ENCODE results near the gene WDFY1. TPM values are rescaled to one million over a fixed set of nuclear protein-coding genes. Genes with fewer than 3 reads are reported as not detected.
"Not testable (repeated sequence)": the region's sequence is repeated elsewhere in the genome, so short reads cannot be mapped to it uniquely, and the experiment has no call there.

WDFY1 gene
- total RNA-seq, 1 donor from 2014 or later: 45.5 TPM

GRCh38 chr2:223884399-223884798 lies 60.7 kb downstream of the WDFY1 start:
- no peaks in the 10 kb centered on the region for H3K4me1 ChIP-seq
- no peak for ATAC-seq
- TF ChIP-seq CTCF (IDR thresholded peaks at IDR 0.05): no peak
- no peaks in the 10 kb centered on the region for H3K9me3 ChIP-seq
- no peaks in the 10 kb centered on the region for H3K27me3 ChIP-seq (ENCODE audit: low read depth)
- intact Hi-C loops (cut with DNase I): no loop called here
- peaks cover 89% of the 10 kb centered on the region for H3K36me3 ChIP-seq
- no peak overlapping the region for H3K27ac ChIP-seq
- H3K4me3 ChIP-seq: no peak overlapping the region
- DNase-seq: no peak

- Histone ChIP-seq H3K27me3 (ENCODE audit: low read depth) (no peaks in the 10 kb centered on the region), H3K9me3 (no peaks in the 10 kb centered on the region), H3K4me1 (no peaks in the 10 kb centered on the region), H3K36me3 (peaks cover 94% of the 10 kb centered on the region), H3K4me3 (no peak overlapping the region), H3K27ac (no peak overlapping the region)
- DNase-seq (no peak), ATAC-seq (no peak)
- intact Hi-C loops (cut with DNase I): no loop called here
- TF ChIP-seq CTCF (IDR thresholded peaks at IDR 0.05): no peak
These were observed 62.4 kb downstream of the WDFY1 start for GRCh38 chr2:223882715-223883114.

- no peaks in the 10 kb centered on the region for H3K27me3 ChIP-seq (ENCODE audit: low read depth)
- no peaks in the 10 kb centered on the region for H3K9me3 ChIP-seq
- H3K27ac ChIP-seq: no peak overlapping the region
- no peak for DNase-seq
- no peak for TF ChIP-seq CTCF (IDR thresholded peaks at IDR 0.05)
- intact Hi-C loops (cut with DNase I): no loop called here
- ATAC-seq: no peak
- no peak overlapping the region for H3K4me3 ChIP-seq
- H3K4me1 ChIP-seq: no peaks in the 10 kb centered on the region
- H3K36me3 ChIP-seq: peaks cover 100% of the 10 kb centered on the region
These were observed 64.3 kb downstream of the WDFY1 start for GRCh38 chr2:223880796-223881195.

- DNase-seq (no peak), ATAC-seq (no peak)
- no peaks in the 10 kb centered on the region for H3K4me1 ChIP-seq
- H3K9me3 ChIP-seq: no peaks in the 10 kb centered on the region
- H3K36me3 ChIP-seq: peaks cover 94% of the 10 kb centered on the region
- no peak for TF ChIP-seq CTCF (IDR thresholded peaks at IDR 0.05)
- no peak overlapping the region for H3K27ac ChIP-seq
- no peak overlapping the region for H3K4me3 ChIP-seq
- no peaks in the 10 kb centered on the region for H3K27me3 ChIP-seq (ENCODE audit: low read depth)
- intact Hi-C loops (cut with DNase I): no loop called here
These were observed 67.3 kb downstream of the WDFY1 start for GRCh38 chr2:223877721-223878410.

GRCh38 chr2:223873672-223874071 lies 71.5 kb downstream of the WDFY1 start:
- DNase-seq (no peak), ATAC-seq (no peak)
- no peak for TF ChIP-seq CTCF (IDR thresholded peaks at IDR 0.05)
- no peaks in the 10 kb centered on the region for H3K9me3 ChIP-seq
- intact Hi-C loops (cut with DNase I): no loop called here
- no peak overlapping the region for H3K27ac ChIP-seq
- no peaks in the 10 kb centered on the region for H3K4me1 ChIP-seq
- H3K36me3 ChIP-seq: peaks cover 67% of the 10 kb centered on the region
- no peak overlapping the region for H3K4me3 ChIP-seq
- no peaks in the 10 kb centered on the region for H3K27me3 ChIP-seq (ENCODE audit: low read depth)

- H3K4me1 ChIP-seq; intact Hi-C loops (cut with DNase I); DNase-seq; H3K27ac ChIP-seq; H3K4me3 ChIP-seq; H3K9me3 ChIP-seq; ATAC-seq; H3K27me3 ChIP-seq (ENCODE audit: low read depth): not testable (repeated sequence)
- peaks cover 58% of the 10 kb centered on the region for H3K36me3 ChIP-seq
These were observed 72.4 kb downstream of the WDFY1 start for GRCh38 chr2:223872772-223873171.

GRCh38 chr2:223871661-223872060 lies 73.5 kb downstream of the WDFY1 start:
- H3K4me1 ChIP-seq; intact Hi-C loops (cut with DNase I): not testable (repeated sequence)

More at GRCh38 chr2:223871661-223872060, 73.5 kb downstream of the WDFY1 start:
- not testable (repeated sequence) for H3K9me3 ChIP-seq; H3K27me3 ChIP-seq (ENCODE audit: low read depth); DNase-seq; H3K27ac ChIP-seq; ATAC-seq; H3K4me3 ChIP-seq
- H3K36me3 ChIP-seq: peaks cover 47% of the 10 kb centered on the region
